GM19372 (cell line): Measurements from ENCODE around the gene SHISA8.
A peak's percentile ranks its signal among the peaks of the same experiment; 100 is the strongest.
"Not testable (repeated sequence)": the region's sequence is repeated elsewhere in the genome, so short reads cannot be mapped to it uniquely, and the experiment has no call there.

Source experiments
- ATAC-seq: cut with Tn5 transposase; IDR thresholded peaks from one replicate; pipeline ENCODE4 v1.9.1; 2021; ENCODE audit warnings: mild to moderate bottlenecking, low read depth, moderate library complexity; ENCODE audit not compliant: unreplicated experiment

The SHISA8 gene

DNA sequence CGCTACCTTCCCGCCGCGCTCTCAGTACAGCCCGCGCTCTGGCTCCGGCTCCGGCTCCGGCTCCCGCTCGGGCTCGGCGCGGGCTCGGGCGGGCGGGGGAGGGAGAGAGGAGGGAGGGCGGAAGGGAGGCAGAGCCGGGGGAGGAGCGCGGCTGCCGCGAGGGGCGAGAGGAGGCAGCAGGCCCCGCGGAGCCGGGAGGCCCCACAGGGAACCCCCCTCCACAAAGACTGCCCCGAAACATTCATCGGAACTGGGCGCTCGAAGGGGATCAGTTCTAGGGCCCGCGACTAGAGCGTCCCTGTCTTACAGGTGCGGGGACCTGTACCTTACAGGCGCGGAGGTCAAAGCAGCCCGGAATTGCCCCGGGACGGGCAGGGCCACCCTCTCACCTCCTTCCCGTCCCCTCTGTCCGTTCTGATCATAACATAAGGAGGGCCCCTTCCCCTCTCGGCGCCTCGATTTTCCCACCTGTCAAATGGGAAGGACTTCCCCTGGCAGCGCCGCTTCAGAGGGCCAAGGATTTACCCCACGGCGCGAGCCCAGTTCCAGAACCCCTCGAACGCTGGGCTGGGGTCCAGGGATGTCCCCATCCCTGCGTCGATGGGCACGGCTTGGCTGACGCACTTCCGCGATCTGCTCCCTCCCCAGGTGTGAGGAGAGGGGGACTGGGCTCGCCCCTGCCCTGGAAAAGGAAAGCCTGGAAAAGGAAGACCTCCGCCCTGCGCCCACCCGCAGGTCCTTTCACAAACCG is at the start of gene SHISA8:
Gene SHISA8 (minus strand): TSS at position 40 of the 751 bp plus-strand sequence. CDS start 407 bp downstream, outside the sequence.
- ATAC-seq: no peak

GRCh38 chr22:41964112-41964491 is 49.2 kb upstream of the SHISA8 start:
- no peak for ATAC-seq

DNA sequence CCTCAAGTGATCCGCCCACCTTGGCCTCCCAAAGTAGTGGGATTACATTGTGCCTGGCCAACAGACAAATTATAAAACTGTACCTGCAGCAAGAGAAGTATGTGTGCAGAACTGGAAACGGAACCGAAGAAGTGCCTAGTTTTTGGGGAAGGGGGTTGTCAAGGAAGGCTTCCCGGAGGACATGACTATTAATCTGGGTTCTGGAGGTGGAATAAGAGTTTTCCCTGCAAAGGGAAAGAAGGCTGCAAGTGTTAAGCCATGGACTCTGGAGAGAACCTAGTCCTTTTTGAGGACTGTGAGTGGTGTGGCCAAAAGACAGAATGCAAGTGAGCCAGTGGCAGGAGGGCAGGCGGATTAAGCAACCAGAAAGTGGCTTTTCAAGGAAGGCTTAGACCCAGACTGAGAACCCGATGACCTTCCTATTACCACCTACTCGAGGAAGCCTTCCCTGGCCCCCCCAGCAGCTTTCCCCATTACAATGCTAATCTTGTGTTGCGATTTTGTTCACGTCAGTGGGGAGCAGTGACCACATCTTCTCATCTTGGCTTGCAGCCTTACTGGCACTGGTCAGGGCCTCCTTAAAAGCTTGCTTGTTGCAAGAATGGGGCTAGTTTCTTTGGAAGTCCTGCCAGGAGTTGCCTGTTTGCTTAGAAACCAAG is 48.7 kb upstream of the SHISA8 start:
- ATAC-seq: no peak

- no peak for ATAC-seq
Observed at GRCh38 chr22:41957941-41958556, 43.2 kb upstream of the SHISA8 start.

- ATAC-seq: no peak
Observed at GRCh38 chr22:41952713-41953112, 37.8 kb upstream of the SHISA8 start.

DNA sequence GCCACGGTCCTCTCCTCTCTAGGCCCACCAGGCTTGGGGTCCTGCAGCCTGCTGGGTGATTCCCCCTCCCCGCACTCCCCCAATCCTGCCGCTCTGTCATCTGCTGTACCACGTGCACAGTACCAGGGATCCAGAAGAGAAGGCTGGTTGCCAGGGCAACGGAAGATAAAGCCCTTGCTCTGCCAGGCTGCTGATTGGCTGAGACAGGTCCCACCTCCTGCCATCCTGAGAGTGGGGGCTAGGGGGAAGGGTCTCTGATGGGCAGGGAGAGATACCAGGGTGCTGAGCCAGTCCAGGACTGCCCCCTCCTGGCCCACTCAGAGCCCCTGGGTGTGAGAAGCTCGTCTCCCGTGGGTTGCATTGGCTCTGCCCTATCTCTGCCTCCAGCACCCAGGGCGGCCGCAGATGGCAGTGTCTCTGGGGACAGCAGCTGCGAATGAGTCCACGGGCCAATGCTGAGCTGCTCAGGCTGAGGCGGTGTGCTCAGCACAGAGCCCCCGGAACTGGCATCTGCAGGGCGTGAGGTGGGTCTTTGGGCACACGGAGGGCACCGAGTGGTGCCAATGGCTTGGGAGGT is 37.1 kb upstream of the SHISA8 start, which contains the start of gene SMIM45:
Gene SMIM45 (plus strand): TSS at position 253 of the 577 bp plus-strand sequence.
- no peak for ATAC-seq

DNA sequence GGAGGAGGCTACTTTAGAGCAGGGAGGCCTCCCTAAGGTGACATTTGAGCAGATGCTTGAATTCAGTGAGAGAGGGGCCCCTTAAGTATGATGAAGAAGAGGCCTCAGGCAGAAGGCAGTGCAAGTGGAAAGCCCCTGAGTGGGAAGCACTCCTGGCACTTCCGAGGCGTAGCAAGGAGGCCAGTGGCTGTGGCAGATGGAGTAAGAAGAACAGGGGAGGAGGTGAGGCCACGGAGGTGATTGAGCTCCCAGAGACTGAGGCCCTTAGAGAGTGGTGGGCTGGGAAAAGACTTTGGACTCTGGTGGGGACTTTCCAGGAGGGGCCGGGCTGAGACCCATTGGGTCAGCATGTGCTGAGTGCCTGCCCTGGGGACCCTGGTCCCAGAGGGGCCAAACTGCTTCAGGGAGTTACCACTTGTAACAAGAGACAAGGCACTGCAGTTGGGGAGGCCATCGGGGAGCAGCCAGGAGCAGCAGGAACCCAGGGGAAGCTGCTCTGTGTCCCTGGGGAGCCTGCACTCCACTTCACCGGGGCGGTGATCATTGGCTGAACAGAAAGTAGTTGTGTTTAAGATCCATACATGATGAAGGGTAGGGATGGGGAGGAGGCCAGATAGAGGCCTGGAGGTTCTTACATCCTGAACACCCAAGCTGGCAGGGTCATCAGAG is 34.6 kb upstream of the SHISA8 start:
- ATAC-seq: no peak

DNA sequence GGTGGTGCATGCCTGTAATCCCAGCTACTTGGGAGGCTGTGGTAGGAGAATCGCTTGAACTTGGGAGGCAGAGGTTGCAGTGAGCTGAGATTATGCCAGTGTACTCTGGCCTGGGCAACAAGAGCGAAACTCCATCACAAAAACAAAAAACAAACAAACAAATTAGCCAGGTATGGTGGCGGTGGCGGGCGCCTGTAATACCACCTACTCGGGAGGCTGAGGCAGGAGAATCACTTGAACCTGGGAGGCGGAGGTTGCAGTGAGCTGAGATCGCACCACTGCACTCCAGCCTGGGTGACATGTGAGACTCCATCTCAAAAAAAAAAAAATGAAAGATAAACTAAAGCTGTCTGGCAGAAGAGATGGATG is 34.0 kb upstream of the SHISA8 start:
- ATAC-seq: not testable (repeated sequence)

- ATAC-seq: no peak
Observed at GRCh38 chr22:41948142-41948541, 33.3 kb upstream of the SHISA8 start.

DNA sequence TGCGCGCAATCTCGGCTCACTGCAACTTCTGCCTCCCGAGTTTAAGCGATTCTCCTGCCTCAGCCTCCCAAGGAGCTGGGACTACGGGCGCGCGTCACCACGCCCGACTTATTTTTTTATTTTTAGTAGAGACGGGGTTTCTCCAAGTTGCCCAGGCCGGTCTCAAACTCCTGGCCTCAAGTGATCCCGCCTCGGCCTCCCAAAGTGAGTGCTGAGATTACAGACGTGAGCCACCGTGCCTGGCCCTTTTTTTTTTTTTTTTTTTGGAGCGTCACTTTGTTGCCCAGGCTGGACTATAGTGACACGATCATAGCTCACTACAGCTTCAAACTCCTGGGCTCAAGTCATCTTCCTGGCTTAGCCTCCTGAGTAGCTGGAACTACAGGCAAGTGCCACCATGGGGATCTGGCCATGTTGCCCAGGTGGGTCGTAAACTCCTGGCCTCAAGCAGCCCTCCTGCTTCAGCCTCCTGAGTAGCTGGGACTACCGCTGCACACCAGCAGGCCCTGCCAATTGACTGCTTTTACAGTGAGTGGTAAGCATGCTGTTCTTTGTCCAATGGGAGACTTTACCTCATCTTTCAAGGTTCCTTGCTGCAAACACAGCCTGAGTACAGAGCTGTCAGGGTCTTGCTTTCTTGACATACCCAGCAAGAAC is 32.7 kb upstream of the SHISA8 start:
- no peak for ATAC-seq

- peak; percentile 86 for ATAC-seq
Observed at GRCh38 chr22:41946629-41947423, 32.0 kb upstream of the SHISA8 start, which contains the start of gene CENPM. Gene CENPM, minus strand, starts transcription at chr22:41947152. Its CDS starts 76 bp downstream, at chr22:41947076.

DNA sequence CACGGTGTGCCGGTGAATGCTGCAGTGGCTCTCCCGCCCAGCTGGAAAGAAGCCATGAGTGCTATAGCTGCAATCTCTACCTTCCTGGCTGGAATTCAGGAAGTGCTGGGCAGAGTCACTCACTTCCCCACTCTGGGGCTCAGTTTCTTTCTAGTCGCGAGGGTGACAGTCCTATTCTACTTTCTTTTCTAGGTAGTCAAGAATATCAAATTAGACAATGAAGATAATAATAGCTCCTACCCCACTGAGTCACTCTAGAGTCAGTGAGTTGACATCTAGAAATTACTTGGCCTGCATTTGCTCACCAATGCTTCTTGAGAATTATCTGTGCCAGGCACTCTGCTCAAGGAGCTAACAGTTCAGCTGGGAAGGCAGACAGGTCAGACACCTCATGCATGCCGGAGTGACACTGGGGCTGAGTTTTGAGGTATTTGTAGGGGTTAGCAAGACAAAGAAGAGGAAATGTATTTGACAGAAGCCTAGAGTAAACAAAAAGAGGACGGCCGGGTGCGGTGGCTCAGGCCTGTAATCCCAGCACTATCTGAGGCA is 28.9 kb upstream of the SHISA8 start:
- no peak for ATAC-seq

DNA sequence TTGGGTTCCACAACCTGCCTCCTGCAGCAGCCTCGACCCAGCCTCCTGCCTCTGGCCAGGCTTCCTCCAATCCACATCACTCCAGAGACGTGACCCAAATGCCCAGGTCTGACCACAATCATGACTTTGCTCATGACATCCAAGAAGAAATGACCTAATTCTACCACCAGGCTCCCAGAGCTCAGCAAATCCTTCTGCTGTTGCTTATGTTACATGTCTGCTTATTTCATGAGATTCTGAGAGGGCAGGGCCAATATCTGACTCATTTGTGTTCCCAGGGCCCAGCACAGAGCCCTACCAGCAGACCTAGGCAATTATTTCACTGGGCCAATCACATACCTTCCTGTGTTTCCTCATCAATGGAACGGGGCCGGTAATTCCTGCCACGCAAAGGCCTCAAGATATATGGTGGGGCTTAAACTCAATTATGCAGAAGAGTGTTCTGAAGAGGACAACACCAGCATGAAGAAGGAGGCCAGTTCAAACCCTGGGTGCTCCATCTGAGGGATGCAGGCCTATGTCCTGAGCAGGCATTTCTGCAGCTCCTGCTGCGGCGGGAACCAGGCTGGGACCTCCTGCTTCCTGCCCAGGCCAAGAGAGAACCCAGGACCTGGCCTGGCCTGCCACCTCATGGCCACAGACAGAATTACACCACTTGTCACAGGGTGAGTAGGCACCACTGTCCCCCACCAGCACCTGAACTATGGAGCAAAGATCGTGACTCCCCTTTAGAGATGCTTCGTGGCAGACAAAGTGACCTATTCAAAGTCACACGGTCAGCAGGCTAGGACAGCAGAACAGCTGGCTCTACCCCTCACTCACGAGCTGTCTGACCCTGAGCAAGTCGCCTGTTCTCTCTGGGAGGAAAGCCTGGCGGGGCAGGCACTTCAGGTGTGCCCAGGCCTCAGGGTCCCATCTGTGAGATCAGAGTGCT is 26.2 kb upstream of the SHISA8 start:
- ATAC-seq: no peak

GRCh38 chr22:41939981-41940831 is 25.3 kb upstream of the SHISA8 start:
- peak; percentile 62 for ATAC-seq

- ATAC-seq: no peak
Observed at GRCh38 chr22:41936894-41937169, 22.0 kb upstream of the SHISA8 start.

DNA sequence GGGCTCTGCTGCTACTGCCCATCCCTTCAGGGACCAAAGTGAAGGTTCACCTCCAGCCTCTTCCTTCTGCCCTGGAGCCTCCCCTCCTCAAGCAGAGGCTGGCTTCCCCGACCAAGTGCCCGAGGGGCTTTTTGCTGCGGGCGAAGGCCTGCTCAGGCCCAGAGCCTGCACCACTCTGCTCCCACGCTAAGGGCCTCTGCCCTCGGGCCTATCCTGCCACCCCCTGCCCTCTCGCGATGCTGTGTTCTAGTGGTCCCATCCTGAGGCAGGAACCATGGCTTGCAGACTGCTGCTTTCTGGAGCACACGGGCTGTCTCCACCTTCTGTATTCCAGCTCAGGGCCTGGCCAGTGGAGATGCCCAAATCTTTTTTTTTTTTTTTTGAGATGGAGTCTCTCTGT is 20.6 kb upstream of the SHISA8 start:
- no peak for ATAC-seq

- ATAC-seq: no peak
Observed at GRCh38 chr22:41935015-41935351, 20.1 kb upstream of the SHISA8 start.
